ENCODE results near the gene ANXA4. TPM values are rescaled to one million over a fixed set of nuclear protein-coding genes. Genes with fewer than 3 reads are reported as not detected.

The ANXA4 gene
- total and polyA plus RNA-seq, 4 donors = 75.0 to 170 (median 93.6) TPM

DNA sequence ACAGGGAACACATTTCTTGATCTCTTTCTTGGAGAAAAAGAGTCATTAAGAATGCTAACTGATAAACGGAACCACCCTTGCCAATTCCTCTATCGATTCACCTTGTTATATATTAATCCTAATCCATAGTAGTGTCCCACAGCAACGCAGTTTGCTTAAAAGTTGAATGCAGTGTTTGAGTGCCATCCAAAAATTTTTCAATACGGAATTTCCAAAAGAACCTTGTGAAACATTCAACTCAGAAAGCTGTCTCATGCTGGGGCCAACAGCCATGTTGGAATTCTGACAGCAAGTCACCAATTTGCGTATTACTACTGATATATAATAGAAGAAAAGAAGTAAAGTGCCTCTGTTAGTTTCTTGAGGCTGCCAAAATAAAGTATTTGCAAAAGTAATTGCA is 42.3 kb downstream of the ANXA4 start:
- peaks cover 0 to 6% (median 3%) of the 10 kb centered on the region in 4 donors for H3K36me3 ChIP-seq (ENCODE audit: control insufficient read depth in 4 of 4, insufficient read depth in 4 of 4, low read length in 4 of 4)

DNA sequence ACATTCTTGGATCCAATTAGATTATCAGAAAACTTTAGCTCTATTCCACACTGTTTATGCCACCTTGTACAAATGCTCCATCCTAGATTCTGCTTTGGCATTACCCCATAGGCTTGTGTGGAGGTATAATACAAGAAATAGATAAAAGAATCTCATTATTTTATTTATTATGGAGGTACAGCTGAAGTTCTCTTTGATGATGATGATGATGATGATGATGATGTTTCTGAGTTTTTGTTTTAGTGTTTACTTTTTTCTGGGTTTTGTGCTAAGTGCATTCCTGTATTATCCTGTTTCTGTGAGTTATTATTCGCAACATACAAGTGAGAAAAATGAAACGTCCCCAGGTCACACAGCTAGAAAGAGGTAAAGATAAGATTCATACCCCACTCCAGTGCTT is 43.4 kb downstream of the ANXA4 start:
- H3K36me3 ChIP-seq (ENCODE audit: control insufficient read depth in 4 of 4, insufficient read depth in 4 of 4, low read length in 4 of 4) = peaks cover 0 to 7% (median 3%) of the 10 kb centered on the region in 4 donors
- 91 to 93% methylated on average over 2 of the region's 2 CpGs for WGBS, 2 donors

More for the DNA sequence above, 42.3 kb downstream of the ANXA4 start:
- peaks cover 3 to 9% (median 6%) of the 10 kb centered on the region in 5 donors for H3K4me1 ChIP-seq (ENCODE audit: control insufficient read depth in 5 of 5, insufficient read depth in 5 of 5, low read length in 5 of 5)
- DNase-seq (no peak), ATAC-seq (ENCODE audit: insufficient read depth, low FRiP score) (no peak)
- H3K27ac ChIP-seq (ENCODE audit: low read depth in 1 of 2, low read length in 1 of 2) = no peak overlapping the region
- H3K9me3 ChIP-seq (ENCODE audit: control insufficient read depth in 4 of 4, insufficient read depth in 3 of 4, low read length in 3 of 4) = no peaks in the 10 kb centered on the region
- H3K27me3 ChIP-seq (ENCODE audit: control insufficient read depth in 3 of 3, insufficient read depth in 3 of 3, low read length in 2 of 3) = no peaks in the 10 kb centered on the region
- no peak overlapping the region for H3K9ac ChIP-seq (ENCODE audit: insufficient read depth in 1 of 2, low read length in 2 of 2)
- WGBS, 2 donors = 92 to 97% methylated on average over 5 of the region's 5 CpGs
- TF ChIP-seq, protein P1, sequence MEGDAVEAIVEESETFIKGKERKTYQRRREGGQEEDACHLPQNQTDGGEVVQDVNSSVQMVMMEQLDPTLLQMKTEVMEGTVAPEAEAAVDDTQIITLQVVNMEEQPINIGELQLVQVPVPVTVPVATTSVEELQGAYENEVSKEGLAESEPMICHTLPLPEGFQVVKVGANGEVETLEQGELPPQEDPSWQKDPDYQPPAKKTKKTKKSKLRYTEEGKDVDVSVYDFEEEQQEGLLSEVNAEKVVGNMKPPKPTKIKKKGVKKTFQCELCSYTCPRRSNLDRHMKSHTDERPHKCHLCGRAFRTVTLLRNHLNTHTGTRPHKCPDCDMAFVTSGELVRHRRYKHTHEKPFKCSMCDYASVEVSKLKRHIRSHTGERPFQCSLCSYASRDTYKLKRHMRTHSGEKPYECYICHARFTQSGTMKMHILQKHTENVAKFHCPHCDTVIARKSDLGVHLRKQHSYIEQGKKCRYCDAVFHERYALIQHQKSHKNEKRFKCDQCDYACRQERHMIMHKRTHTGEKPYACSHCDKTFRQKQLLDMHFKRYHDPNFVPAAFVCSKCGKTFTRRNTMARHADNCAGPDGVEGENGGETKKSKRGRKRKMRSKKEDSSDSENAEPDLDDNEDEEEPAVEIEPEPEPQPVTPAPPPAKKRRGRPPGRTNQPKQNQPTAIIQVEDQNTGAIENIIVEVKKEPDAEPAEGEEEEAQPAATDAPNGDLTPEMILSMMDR (IDR thresholded peaks at IDR 0.05; ENCODE audit: control extremely low read depth, extremely low read depth) = no peak
- no peak overlapping the region for H3K4me3 ChIP-seq

DNA sequence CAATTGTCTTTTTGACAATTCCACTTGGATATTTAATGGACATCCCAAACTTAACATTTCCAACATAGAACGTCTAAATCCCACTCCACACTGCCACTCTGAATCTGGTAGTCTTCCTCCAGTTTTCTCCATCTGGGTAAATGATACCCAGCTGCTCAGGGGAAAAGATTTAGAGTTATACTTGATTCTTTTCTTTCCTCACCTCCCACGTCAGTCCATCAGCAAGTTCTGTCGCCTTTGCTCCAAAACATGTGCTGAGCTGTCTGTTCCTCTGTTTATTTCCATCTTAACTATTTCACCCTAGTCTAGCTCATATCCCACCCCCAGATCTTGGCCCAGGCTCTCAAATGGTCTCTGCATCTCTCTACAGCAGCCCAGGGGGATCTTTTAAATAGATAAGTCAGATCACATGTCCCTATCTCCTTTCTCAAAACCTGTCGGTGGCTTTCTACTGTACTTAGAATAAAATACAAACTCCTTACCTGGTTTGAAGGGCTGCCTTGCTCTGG is 44.2 kb downstream of the ANXA4 start:
- no peak overlapping the region for H3K4me3 ChIP-seq
- 83 to 94% methylated on average over 4 of the region's 4 CpGs for WGBS, 2 donors
- ATAC-seq (ENCODE audit: insufficient read depth, low FRiP score) (no peak), DNase-seq (no peak)
- peaks cover 0 to 7% (median 3%) of the 10 kb centered on the region in 4 donors for H3K36me3 ChIP-seq (ENCODE audit: control insufficient read depth in 4 of 4, insufficient read depth in 4 of 4, low read length in 4 of 4)
- peaks cover 0 to 19% (median 6%) of the 10 kb centered on the region in 5 donors for H3K4me1 ChIP-seq (ENCODE audit: control insufficient read depth in 5 of 5, insufficient read depth in 5 of 5, low read length in 5 of 5)
- H3K27ac ChIP-seq (ENCODE audit: low read depth in 1 of 2, low read length in 1 of 2) = no peak overlapping the region
- H3K9me3 ChIP-seq (ENCODE audit: control insufficient read depth in 4 of 4, insufficient read depth in 3 of 4, low read length in 3 of 4) = no peaks in the 10 kb centered on the region
- TF ChIP-seq, protein P1 (IDR thresholded peaks at IDR 0.05; ENCODE audit: control extremely low read depth, extremely low read depth) = no peak
- H3K27me3 ChIP-seq (ENCODE audit: control insufficient read depth in 3 of 3, insufficient read depth in 3 of 3, low read length in 2 of 3) = no peaks in the 10 kb centered on the region
- no peak overlapping the region for H3K9ac ChIP-seq (ENCODE audit: insufficient read depth in 1 of 2, low read length in 2 of 2)

More for the DNA sequence above, 43.4 kb downstream of the ANXA4 start:
- Histone ChIP-seq H3K27ac (ENCODE audit: low read depth in 1 of 2, low read length in 1 of 2) (no peak overlapping the region), H3K27me3 (ENCODE audit: control insufficient read depth in 3 of 3, insufficient read depth in 3 of 3, low read length in 2 of 3) (no peaks in the 10 kb centered on the region), H3K9ac (ENCODE audit: insufficient read depth in 1 of 2, low read length in 2 of 2) (no peak overlapping the region), H3K4me3 (no peak overlapping the region), H3K4me1 (ENCODE audit: control insufficient read depth in 5 of 5, insufficient read depth in 5 of 5, low read length in 5 of 5) (peaks cover 0 to 18% (median 11%) of the 10 kb centered on the region in 5 donors), H3K9me3 (ENCODE audit: control insufficient read depth in 4 of 4, insufficient read depth in 3 of 4, low read length in 3 of 4) (no peaks in the 10 kb centered on the region)
- ATAC-seq (ENCODE audit: insufficient read depth, low FRiP score) = no peak
- no peak for DNase-seq
- TF ChIP-seq, protein P1 (IDR thresholded peaks at IDR 0.05; ENCODE audit: control extremely low read depth, extremely low read depth) = no peak
